ENCODE results near the gene EXD3. TPM values are rescaled to one million over a fixed set of nuclear protein-coding genes. Genes with fewer than 3 reads are reported as not detected.

Gene EXD3
- total RNA-seq, 1 donor from 2014 or later: 8.3 TPM

GRCh38 chr9:137435381-137435891, 12.5 kb upstream of the EXD3 start:
- ATAC-seq (no peak), DNase-seq (peak; percentile 21)
- intact Hi-C loops (cut with micrococcal nuclease): no loop called here

GRCh38 chr9:137434498-137435380, 11.8 kb upstream of the EXD3 start:
- ATAC-seq: no peak
- DNase-seq: peak; percentile 25
- intact Hi-C loops (cut with micrococcal nuclease): no loop called here

DNA sequence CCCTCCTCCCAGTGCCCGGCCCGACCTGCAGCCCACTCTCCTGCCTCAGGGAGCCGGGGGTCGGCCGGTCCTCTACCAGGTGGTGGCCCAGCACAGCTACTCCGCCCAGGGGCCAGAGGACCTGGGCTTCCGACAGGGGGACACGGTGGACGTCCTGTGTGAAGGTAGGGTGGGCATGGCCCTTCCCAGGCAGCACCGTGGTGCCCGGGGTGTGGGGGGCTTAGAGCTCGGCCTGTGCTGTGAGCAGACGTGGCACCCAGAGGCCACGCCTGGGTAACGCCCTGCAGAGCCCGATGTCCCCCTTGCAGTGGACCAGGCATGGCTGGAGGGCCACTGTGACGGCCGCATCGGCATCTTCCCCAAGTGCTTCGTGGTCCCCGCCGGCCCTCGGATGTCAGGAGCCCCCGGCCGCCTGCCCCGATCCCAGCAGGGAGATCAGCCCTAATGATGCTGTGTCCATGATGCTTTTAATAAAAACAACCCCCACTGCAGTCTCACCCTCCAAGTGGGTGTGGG, 11.0 kb upstream of the EXD3 start:
- ATAC-seq (no peak), DNase-seq (peak; percentile 18)
- intact Hi-C loops (cut with micrococcal nuclease): no loop called here

- no peak for ATAC-seq
- intact Hi-C loops (cut with micrococcal nuclease): no loop called here
- DNase-seq: peak; percentile 23
These were observed 10.5 kb upstream of the EXD3 start for GRCh38 chr9:137433349-137433915.

GRCh38 chr9:137432687-137433348, 9.9 kb upstream of the EXD3 start:
- ATAC-seq: no peak
- DNase-seq: peak; percentile 26
- intact Hi-C loops (cut with micrococcal nuclease): no loop called here

DNA sequence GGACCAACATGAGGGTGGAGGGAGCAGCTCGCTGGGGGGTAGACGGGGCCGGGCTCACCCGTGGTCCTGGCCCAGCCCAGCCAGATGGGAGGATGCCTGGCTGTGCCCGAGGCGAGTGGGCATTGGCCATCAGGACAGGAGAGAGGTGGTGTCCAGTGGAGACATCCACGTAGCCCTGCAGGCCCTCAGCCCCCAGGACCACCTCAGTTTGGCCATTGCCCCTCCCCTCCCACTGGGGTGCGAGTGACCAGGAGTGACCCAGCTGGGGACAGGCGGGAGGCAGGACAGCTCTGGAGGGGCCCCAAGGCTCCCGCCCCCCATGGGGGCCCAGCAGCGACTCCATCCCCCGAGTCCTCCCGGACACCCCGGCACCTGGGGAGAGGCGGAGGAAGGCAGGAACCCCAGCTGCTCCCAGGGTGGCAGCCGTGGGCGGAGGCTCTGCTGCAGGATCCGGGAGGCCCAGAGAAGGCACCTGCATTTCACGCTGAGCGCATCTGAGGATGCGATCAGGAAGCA, 8.5 kb upstream of the EXD3 start:
- ATAC-seq (no peak), DNase-seq (peak; percentile 19)
- intact Hi-C loops (cut with micrococcal nuclease): no loop called here

- ATAC-seq (no peak), DNase-seq (peak; percentile 23)
- intact Hi-C loops (cut with micrococcal nuclease): no loop called here
These were observed 7.9 kb upstream of the EXD3 start for GRCh38 chr9:137430723-137431415.

DNA sequence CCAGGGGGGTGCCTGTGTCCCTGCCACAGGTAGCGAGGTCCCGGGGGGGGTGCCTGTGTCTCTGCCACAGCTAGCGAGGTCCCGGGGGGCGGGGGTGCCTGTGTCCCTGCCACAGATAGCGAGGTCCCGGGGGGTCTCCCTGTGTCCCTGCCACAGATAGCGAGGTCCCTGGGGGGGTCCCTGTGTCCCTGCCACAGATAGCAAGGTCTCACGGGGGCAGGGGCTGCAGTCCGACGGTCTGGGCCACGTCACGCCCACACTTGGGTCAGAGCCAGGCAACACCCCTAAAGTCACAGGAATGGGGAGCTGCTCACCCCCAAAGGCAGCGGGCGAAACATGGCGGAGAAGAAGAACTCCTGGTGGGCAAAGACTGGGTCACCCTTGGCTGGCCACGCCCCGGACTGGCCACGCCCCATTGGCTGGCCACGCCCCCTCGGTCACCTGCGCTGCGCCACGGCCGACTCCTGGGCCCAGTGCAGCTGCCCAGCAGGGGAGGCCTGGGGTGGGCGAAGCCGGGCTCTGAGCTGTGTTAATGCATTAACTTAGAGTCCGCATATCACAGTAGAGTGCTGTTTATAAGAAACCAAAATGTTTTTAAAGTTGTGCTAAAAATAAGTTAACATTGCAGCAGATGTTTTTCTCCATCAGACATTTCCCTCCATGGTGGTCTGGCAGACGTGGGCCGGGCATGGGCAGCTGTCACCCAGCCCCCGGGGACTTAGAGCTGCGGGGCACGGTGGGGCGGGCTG, 7.2 kb upstream of the EXD3 start:
- DNase-seq (peak; percentile 25), ATAC-seq (no peak)
- intact Hi-C loops (cut with micrococcal nuclease): no loop called here

DNA sequence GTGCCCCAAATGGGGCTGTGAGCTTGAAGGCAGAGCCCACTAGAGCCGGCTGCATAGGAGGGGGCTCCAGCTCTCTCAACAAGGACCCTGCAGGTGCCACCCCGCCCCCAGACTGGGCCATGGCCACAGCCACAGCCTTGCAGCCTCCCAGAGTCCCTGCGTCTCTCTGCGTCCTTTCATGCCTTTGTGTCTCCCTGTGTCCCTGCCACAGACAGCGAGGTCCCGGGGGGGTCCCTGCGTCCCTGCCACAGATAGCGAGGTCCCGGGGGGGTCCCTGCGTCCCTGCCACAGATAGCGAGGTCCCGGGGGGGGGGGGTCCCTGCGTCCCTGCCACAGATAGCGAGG, 6.6 kb upstream of the EXD3 start:
- intact Hi-C loops (cut with micrococcal nuclease): no loop called here
- ATAC-seq (no peak), DNase-seq (no peak)

DNA sequence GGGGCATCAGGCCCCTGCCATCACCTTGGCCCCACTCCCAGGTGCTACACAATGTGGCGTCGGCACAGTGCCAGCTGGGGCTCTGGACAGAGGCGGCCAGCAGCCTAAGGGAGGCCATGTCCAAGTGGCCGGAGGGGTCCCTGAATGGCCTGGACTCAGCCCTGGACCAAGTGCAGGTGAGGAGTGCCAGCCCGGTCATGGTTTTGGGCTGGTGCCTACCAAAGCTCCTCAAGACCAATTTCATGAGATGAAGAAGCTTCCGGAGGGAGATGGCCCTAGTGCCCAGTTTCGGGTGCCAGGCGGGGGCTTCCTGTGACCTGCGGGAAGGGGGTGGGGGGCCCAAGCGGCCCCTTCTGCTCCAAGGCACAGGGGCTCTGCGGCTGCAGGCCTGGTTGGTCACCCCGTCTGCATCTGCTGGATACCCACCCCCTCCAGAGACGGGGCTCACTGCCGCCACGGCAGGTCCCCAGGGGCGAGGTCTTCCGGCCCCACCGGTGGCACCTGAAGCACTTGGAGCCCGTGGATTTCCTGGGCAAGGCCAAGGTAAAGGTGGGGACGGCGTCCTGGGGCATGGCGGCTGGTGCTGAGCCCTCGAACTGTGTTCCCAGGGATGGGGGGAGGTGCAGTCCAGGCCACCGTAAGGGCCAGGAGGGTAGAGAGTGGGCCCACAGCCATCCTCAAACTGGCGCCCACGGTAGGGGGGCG, 6.0 kb upstream of the EXD3 start:
- intact Hi-C loops (cut with micrococcal nuclease): no loop called here
- ATAC-seq (no peak), DNase-seq (peak; percentile 39)

DNA sequence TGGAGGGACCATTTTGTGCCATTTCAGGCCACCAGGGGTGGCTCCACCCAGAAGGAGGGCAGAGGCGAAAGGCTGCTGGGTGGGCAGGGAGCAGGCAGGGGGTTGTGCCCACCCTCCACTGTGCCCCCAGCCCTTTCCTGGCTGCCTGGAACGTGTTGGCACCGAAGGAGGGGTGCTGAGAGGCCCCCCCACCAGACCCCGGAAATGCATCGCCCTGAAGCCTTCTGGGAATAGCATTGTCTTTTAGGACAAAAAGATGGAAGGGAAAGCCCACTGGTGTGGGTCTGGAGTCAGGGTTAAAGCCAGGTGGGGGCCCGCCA, 5.3 kb upstream of the EXD3 start:
- no peak for ATAC-seq
- DNase-seq: no peak
- intact Hi-C loops (cut with micrococcal nuclease): no loop called here

- DNase-seq (peak; percentile 29), ATAC-seq (no peak)
- intact Hi-C loops (cut with micrococcal nuclease): no loop called here
These were observed 4.7 kb upstream of the EXD3 start for GRCh38 chr9:137427454-137428310.

DNA sequence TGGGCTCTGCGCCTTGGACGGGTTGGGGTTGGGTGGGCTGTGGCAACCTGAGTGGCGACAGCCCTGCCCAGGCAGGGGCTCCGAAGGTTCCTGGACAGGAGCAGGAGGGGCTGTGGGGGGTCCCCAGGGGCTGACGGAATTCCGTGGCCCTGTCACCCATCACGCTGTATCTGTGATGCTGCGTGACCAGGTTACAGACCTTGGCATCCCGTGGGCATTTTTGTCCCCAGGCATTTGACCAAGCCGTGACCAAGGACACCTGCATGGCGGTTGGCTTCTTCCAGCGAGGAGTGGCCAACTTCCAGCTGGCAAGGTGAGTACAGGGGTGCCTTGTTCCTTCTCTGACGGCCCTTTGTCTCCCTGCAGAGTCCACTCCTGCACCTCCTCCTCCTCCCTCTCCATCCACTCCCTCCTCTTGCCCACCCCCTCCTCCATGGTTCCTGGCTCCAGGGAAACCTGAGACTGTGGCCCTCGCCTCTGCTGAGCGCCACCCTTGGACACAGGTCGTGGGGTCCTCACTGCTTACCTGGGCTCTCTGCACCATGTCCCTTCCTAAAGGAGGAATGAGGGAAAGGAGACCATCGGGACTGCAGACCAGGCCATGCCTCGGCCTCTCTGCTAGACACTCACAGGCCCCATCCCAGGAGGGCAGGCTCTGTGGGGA, 3.2 kb upstream of the EXD3 start:
- intact Hi-C loops (cut with micrococcal nuclease): no loop called here
- ATAC-seq: no peak
- DNase-seq: peak; percentile 33

DNA sequence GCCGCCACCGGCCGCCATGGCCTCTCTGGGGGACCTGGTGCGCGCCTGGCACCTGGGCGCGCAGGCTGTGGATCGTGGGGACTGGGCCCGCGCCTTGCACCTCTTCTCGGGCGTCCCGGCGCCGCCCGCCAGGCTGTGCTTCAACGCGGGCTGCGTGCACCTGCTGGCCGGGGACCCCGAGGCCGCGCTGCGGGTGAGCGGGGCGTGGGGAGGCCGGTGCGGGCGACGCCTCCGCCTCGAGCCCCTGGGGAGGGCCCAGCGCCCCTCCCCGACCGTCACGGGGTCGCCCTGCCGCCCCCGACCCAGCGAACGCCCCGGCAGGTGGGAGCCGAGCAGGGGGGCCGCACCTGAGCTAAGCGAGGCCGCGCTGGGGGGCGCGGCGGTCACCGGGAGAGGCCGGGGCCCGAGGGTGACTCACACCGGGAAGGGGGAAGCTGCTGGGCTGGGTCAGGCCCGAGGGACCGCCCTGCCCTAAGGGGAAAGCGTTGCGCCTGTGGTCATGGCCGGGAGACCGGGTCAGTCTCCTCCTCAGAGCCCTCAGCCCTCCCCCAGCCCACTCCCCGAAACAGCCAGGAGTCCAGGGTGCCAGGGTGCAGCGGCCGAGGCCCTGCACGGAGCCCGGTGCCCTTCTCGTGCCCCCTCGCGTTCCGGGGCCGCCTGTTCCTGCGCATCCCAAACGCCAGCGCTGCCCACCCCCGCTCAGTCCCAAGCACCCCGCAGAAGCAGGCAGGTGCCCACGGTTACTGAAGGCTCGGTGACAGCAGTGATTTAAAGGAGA, 741 bp upstream of the EXD3 start:
- ATAC-seq (peak; percentile 12), DNase-seq (peak; percentile 46)
- intact Hi-C loops (cut with micrococcal nuclease): no loop called here

- no peak for DNase-seq
- no peak for ATAC-seq
- intact Hi-C loops (cut with micrococcal nuclease): no loop called here
These were observed 941 bp downstream of the EXD3 start for GRCh38 chr9:137421838-137422603.
